A549 (cell line): ENCODE measurements around the gene NRN1L. TPM values are rescaled to one million over a fixed set of nuclear protein-coding genes. Genes with fewer than 3 reads are reported as not detected.

ENCODE experiments used
- ATAC-seq, 2 experiments: fragments of 200-7000 bp in 1 of 2; fragments of >200 bp in 1 of 2; cut with Nextera tagmentation in 1 of 2; cut with Tn5 transposase in 1 of 2; 3 replicates each; pipeline versions ENCODE4 v1.8.0 to v1.9.1; 2018 to 2020; ENCODE audit warnings: mild to moderate bottlenecking in 1 of 2, moderate library complexity in 1 of 2
- CTCF ChIA-PET: fragments of 300-600 bp; sonication (Branson Sonifier 250); formaldehyde crosslinking; extraction: SDS; loops from one replicate; lab custom pipeline; 2021; ENCODE audit warnings: antibody characterized with exemption, inconsistent platforms; lab: Yijun Ruan, JAX
- POLR2A ChIA-PET: fragments of 350-600 bp; formaldehyde crosslinking; extraction: SDS; loops from one replicate; lab custom pipeline; 2021; ENCODE audit warnings: antibody characterized with exemption, inconsistent platforms; lab: Yijun Ruan, JAX
- DNase-seq, 2 experiments: peaks; one replicate each; pipeline versions ENCODE4 v3.0.0 to v3.0.0-alpha.2; 2011 to 2016; ENCODE audit warnings: low read depth in 1 of 2, low spot score in 1 of 2
- FAIRE-seq: peaks from 2 replicates; lab custom pipeline; 2011; peaks lifted over from hg19 to GRCh38; lab: Jason Lieb, UNC
- H3K27ac ChIP-seq, 2 experiments: fragments of >200 bp; sonication (Bioruptor Twin); formaldehyde crosslinking; 3 replicates each; pipeline ENCODE4 v1.5.1; 2016 to 2017
- H3K4me1 ChIP-seq: fragments of >200 bp; sonication (Bioruptor Twin); formaldehyde crosslinking; 3 replicates; pipeline ENCODE4 v1.6.1; 2016
- H3K4me2 ChIP-seq: fragments of >200 bp; sonication (Bioruptor Twin); formaldehyde crosslinking; 3 replicates; pipeline ENCODE4 v1.6.1; 2016
- H3K4me3 ChIP-seq: fragments of >200 bp; sonication (Bioruptor Twin); formaldehyde crosslinking; 3 replicates; pipeline ENCODE4 v1.5.1; 2016
- H3K9me3 ChIP-seq: fragments of >200 bp; sonication (Bioruptor Twin); formaldehyde crosslinking; 3 replicates; pipeline ENCODE4 v1.6.1; 2016
- ATOH8 ChIP-seq: fragments of 250-450 bp; sonication (Bioruptor Pico); IDR thresholded peaks from 2 replicates; pipeline ENCODE4 v1.5.0; 2020; ENCODE audit warnings: low read depth, mild to moderate bottlenecking, moderate library complexity
- BCL3 ChIP-seq: fragments of >200 bp; sonication (Bioruptor Twin); formaldehyde crosslinking; IDR thresholded peaks from 3 replicates; pipeline ENCODE4 v1.6.1; 2016
- BHLHE40 ChIP-seq: IDR thresholded peaks from 2 replicates; pipeline ENCODE4 v1.6.1; 2012; ENCODE audit warnings: low read depth, low read length, inconsistent platforms
- E2F6 ChIP-seq: IDR thresholded peaks from 2 replicates; pipeline ENCODE4 v1.6.1; 2012; ENCODE audit warnings: low read depth, borderline replicate concordance
- EHF ChIP-seq: fragments of 250-450 bp; sonication (Bioruptor Pico); IDR thresholded peaks from 2 replicates; pipeline ENCODE4 v1.5.0; 2020; ENCODE audit warnings: mild to moderate bottlenecking
- ESRRA ChIP-seq: fragments of 150-350 bp; IDR thresholded peaks from 2 replicates; pipeline ENCODE4 v1.6.1; 2014; ENCODE audit warnings: mild to moderate bottlenecking, low read length, borderline replicate concordance
- GATA3 ChIP-seq: IDR thresholded peaks from 2 replicates; pipeline ENCODE4 v1.6.1; 2012; ENCODE audit warnings: borderline replicate concordance
- HEYL ChIP-seq: fragments of 250-450 bp; sonication (Bioruptor Pico); IDR thresholded peaks from 2 replicates; pipeline ENCODE4 v1.8.0; 2021; ENCODE audit warnings: mild to moderate bottlenecking, moderate library complexity
- HOXA7 ChIP-seq: fragments of 250-450 bp; sonication (Bioruptor Pico); IDR thresholded peaks from 2 replicates; pipeline ENCODE4 v1.5.0; 2020; ENCODE audit warnings: mild to moderate bottlenecking, moderate library complexity
- HOXB13 ChIP-seq: fragments of 250-450 bp; sonication (Bioruptor Pico); IDR thresholded peaks from 2 replicates; pipeline ENCODE4 v1.5.0; 2020; ENCODE audit warnings: low read depth, mild to moderate bottlenecking, moderate library complexity
- JUN ChIP-seq, 2 experiments: fragments of >200 bp; sonication (Bioruptor Twin); formaldehyde crosslinking; IDR thresholded peaks; 2 replicates in 1 of 2; 3 replicates in 1 of 2; pipeline ENCODE4 v1.6.1; 2016 to 2017
- KDM1A ChIP-seq: fragments of 200-600 bp; sonication (generic); IDR thresholded peaks from 2 replicates; pipeline ENCODE4 v1.6.1; 2016; ENCODE audit warnings: low read depth, mild to moderate bottlenecking
- MAX ChIP-seq: IDR thresholded peaks from 2 replicates; pipeline ENCODE4 v1.6.1; 2012
- MYC ChIP-seq: IDR thresholded peaks from 2 replicates; pipeline ENCODE4 v1.6.1; 2012; ENCODE audit warnings: mild to moderate bottlenecking, inconsistent platforms, low read length, improper control_type of control experiment, borderline replicate concordance
- NPAS2 ChIP-seq: fragments of 250-450 bp; sonication (Bioruptor Pico); IDR thresholded peaks from 2 replicates; pipeline ENCODE4 v1.8.0; 2022; ENCODE audit warnings: mild to moderate bottlenecking, moderate library complexity, borderline replicate concordance
- POLR2A ChIP-seq: IDR thresholded peaks from 2 replicates; pipeline ENCODE4 v1.6.1; 2012; ENCODE audit warnings: mild to moderate bottlenecking, low read length
- POLR2AphosphoS2 ChIP-seq: conservative IDR thresholded peaks from 2 replicates; pipeline ENCODE4 v1.6.1; 2012; ENCODE audit warnings: low read length, improper control_type of control experiment, inconsistent platforms
- RAD21 ChIP-seq, 2 experiments: fragments of >200 bp in 1 of 2; sonication (Bioruptor Twin) in 1 of 2; formaldehyde crosslinking in 1 of 2; IDR thresholded peaks in 1 of 2; conservative IDR thresholded peaks in 1 of 2; 2 replicates in 1 of 2; 3 replicates in 1 of 2; pipeline ENCODE4 v1.6.1; 2012 to 2018; ENCODE audit warnings: inconsistent platforms in 1 of 2
- RARB ChIP-seq: fragments of 250-450 bp; sonication (Bioruptor Pico); IDR thresholded peaks from 2 replicates; pipeline ENCODE4 v1.8.0; 2021; ENCODE audit warnings: mild to moderate bottlenecking, moderate library complexity
- RCOR1 ChIP-seq: fragments of 150-350 bp; IDR thresholded peaks from 2 replicates; pipeline ENCODE4 v1.6.1; 2014; ENCODE audit warnings: antibody characterized with exemption, low read length, low read depth
- REST ChIP-seq: fragments of 200-600 bp; sonication (generic); IDR thresholded peaks from 2 replicates; pipeline ENCODE4 v1.6.1; 2016; ENCODE audit warnings: antibody characterized with exemption, mild to moderate bottlenecking, moderate library complexity
- TFCP2L1 ChIP-seq: fragments of 250-450 bp; sonication (Bioruptor Pico); IDR thresholded peaks from 2 replicates; pipeline ENCODE4 v1.5.0; 2021; ENCODE audit warnings: mild to moderate bottlenecking
- ZSCAN20 ChIP-seq: fragments of 250-450 bp; sonication (Bioruptor Pico); IDR thresholded peaks from 2 replicates; pipeline ENCODE4 v1.8.0; 2022; ENCODE audit warnings: mild to moderate bottlenecking, moderate library complexity
- WGBS: methylation state at CpG from one replicate; pipeline ENCODE4 v1.1.6; 2017; ENCODE audit errors: missing lambda C conversion rate; 5-methylcytosine and 5-hydroxymethylcytosine counted together
- polyA plus RNA-seq, 4 experiments: library from polyadenylated mRNA; depleted of rRNA in 3 of 4; stranded (reverse); fragments of >200 nt; fragmentation: RNase III in 1 of 4; extraction: RNeasy Plus Mini Kit Qiagen cat#74134 plus additional on column Dnase treatment in 1 of 4; gene quantifications; 2 replicates in 3 of 4; 3 replicates in 1 of 4; pipeline ENCODE4 v1.2.3, GENCODE V29; 2011 to 2017
- TF ChIP-seq, protein P1 (sequence below): IDR thresholded peaks from 2 replicates; pipeline ENCODE4 v1.6.1; 2012
- TF ChIP-seq, protein P2 (sequence below): fragments of 450-650 bp; IDR thresholded peaks from 2 replicates; pipeline ENCODE4 v1.6.1; 2014; ENCODE audit warnings: antibody characterized with exemption

NRN1L gene
- polyA plus RNA-seq, 2 of the 4 experiments (the other 2 are of a cell fraction), result 0.22 TPM; not detected in 1

DNA sequence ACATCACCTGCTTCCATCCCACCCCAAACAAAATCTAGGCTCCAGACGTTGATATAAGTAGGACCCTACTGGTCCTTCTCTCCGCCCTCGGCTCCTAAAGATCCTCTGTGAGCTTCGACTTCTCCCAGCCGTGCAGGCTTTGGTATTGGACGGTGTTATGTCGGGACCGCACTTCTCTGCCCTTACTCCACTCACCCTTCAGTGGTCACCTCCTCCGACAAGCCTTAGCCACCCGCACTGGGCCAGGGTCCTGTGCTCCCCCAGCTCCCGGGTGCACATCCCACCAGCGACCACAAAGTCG is 50.4 kb downstream of the NRN1L start:
- 20% methylated on average over 13 of the region's 13 CpGs for WGBS
- POLR2A ChIA-PET, result interaction anchor here (1.0 to 1.5 kb wide), 7 partner anchors 10 to 129 kb away, joined by 3 to 9 read pairs (median 4); partner anchors contain the start of genes DDX28, DUS2, RANBP10 and TSNAXIP1
- no peaks in the 10 kb centered on the region for H3K9me3 ChIP-seq
- peaks cover 16% of the 10 kb centered on the region; the same call in 2 of the 3 replicates for H3K4me1 ChIP-seq
- no peak for FAIRE-seq
- peak in 1 of 2 experiments; percentile 1; a peak in 3 of 6 replicates for ATAC-seq
- DNase-seq, result no peak
- H3K4me2 ChIP-seq, result peak overlapping the region; percentile 89
- H3K27ac ChIP-seq, result peak overlapping the region; percentile 88 to 96
- CTCF ChIA-PET, result interaction anchor here (1.0 to 22.2 kb wide), 10 partner anchors 9 to 414 kb away, joined by 3 to 370 read pairs (median 10); partner anchors contain the start of genes EDC4 and NRN1L
- TF ChIP-seq, protein P1, sequence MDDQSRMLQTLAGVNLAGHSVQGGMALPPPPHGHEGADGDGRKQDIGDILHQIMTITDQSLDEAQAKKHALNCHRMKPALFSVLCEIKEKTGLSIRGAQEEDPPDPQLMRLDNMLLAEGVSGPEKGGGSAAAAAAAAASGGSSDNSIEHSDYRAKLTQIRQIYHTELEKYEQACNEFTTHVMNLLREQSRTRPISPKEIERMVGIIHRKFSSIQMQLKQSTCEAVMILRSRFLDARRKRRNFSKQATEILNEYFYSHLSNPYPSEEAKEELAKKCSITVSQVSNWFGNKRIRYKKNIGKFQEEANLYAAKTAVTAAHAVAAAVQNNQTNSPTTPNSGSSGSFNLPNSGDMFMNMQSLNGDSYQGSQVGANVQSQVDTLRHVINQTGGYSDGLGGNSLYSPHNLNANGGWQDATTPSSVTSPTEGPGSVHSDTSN, result no peak
- TF ChIP-seq NPAS2 (no peak), ZSCAN20 (CRISPR knock-in tag) (no peak), RARB (no peak), RAD21 (conservative IDR thresholded peaks at IDR 0.05 in 1 of 2, IDR thresholded peaks at IDR 0.05 in 1 of 2) (no peak), POLR2A (no peak), POLR2AphosphoS2 (no peak), HOXA7 (no peak), MYC (no peak), GATA3 (no peak), BHLHE40 (no peak), HOXB13 (no peak), HEYL (CRISPR knock-in tag) (no peak), EHF (CRISPR knock-in tag) (no peak)
- H3K4me3 ChIP-seq, result peak overlapping the region; percentile 76

DNA sequence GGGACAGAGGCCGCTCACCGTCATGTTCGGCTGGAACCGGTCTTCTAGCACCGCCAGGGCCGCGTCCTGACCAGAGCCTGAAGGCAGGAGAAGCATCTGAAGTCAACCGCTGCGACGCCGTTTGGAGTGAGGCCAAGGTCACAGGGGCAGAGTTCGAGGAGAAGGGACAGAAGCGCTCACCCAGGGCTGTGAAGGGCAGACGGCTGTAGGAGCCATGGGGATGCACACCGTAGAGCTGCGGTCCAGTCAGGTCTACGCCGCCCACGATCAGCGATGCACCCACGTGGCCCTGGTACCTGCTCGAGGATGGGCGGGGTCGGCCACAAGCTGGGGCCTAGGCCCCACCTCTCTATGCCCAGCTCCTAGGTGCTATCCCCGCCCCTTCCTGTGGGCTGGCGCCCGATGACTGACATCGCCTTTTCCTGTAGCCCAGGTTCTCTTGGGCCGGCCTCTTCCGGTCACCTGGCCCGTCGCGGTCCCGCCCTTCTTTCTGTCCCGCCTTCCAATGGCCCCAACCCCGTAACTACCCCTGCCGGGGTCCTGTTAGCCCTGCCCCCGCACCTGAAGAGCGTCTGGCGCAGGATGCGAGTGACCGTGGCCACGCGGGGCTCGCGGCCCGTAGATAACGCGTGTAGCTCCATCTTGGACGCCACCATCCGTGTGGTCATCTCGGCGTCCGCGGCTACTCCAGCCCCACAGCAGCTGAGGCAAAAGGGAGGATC is 50.9 kb downstream of the NRN1L start:
- 3% methylated on average over 22 of the region's 55 CpGs for WGBS
- DNase-seq (peak; percentile 95 to 100), ATAC-seq (peak; percentile 85 to 95), FAIRE-seq (peak; percentile 72)
- Histone ChIP-seq H3K9me3 (no peaks in the 10 kb centered on the region), H3K4me1 (peaks cover 16% of the 10 kb centered on the region; the same call in 2 of the 3 replicates), H3K4me2 (peak overlapping the region; percentile 89), H3K27ac (peak overlapping the region; percentile 88 to 96), H3K4me3 (peak overlapping the region; percentile 76)
- POLR2A ChIA-PET, result interaction anchor here (0.6 to 1.5 kb wide), 9 partner anchors 9 to 129 kb away, joined by 3 to 9 read pairs (median 4); partner anchors contain the start of genes DDX28, DUS2, RANBP10 and TSNAXIP1
- CTCF ChIA-PET, result interaction anchor here (1.0 to 22.2 kb wide), 10 partner anchors 10 to 413 kb away, joined by 3 to 370 read pairs (median 10); partner anchors contain the start of genes EDC4 and NRN1L
- no peak for TF ChIP-seq KDM1A
- TF ChIP-seq GATA3, result peak; percentile 15; the same call in 1 of the 2 replicates
- TF ChIP-seq RCOR1, result no peak
- TF ChIP-seq MYC, result peak; percentile 77; the same call in 1 of the 2 replicates
- TF ChIP-seq ZSCAN20 (CRISPR knock-in tag), result no peak
- TF ChIP-seq E2F6, result peak; percentile 80
- no peak for TF ChIP-seq ATOH8 (CRISPR knock-in tag)
- TF ChIP-seq REST, result 0 out of 2 replicates have a peak, but pooled peaks have one; percentile 33
- TF ChIP-seq, protein P2, sequence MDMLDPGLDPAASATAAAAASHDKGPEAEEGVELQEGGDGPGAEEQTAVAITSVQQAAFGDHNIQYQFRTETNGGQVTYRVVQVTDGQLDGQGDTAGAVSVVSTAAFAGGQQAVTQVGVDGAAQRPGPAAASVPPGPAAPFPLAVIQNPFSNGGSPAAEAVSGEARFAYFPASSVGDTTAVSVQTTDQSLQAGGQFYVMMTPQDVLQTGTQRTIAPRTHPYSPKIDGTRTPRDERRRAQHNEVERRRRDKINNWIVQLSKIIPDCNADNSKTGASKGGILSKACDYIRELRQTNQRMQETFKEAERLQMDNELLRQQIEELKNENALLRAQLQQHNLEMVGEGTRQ, result peak; percentile 92
- peak; percentile 53; the same call in 1 of the 3 replicates for TF ChIP-seq BCL3
- TF ChIP-seq MAX, result peak; percentile 97
- TF ChIP-seq POLR2AphosphoS2, result no peak; the same call in 1 of the 2 replicates
- peak; percentile 79 to 87 for TF ChIP-seq JUN (IDR thresholded peaks at IDR 0.05)
- TF ChIP-seq ESRRA, result 0 out of 2 replicates have a peak, but pooled peaks have one; percentile 44
- TF ChIP-seq TFCP2L1, result no peak
- TF ChIP-seq, protein P1, result peak; percentile 59; the same call in 1 of the 2 replicates
